NCI-H2029 (cell line): Measurements from ENCODE around the gene EGFR.

ENCODE experiments used
- DNase-seq: peaks from one replicate; lab custom pipeline; 2025; lab: John Stamatoyannopoulos, UW

The EGFR gene

GRCh38 chr7:55013851-55014250 is 5.0 kb upstream of the EGFR start:
- DNase-seq: no peak

GRCh38 chr7:55016061-55016745 is 2.6 kb upstream of the EGFR start:
- no peak for DNase-seq

GRCh38 chr7:55016746-55017090 is 2.1 kb upstream of the EGFR start:
- no peak for DNase-seq

GRCh38 chr7:55017841-55018240 is 976 bp upstream of the EGFR start:
- no peak for DNase-seq

- DNase-seq: peak; percentile 42
Observed at GRCh38 chr7:55019191-55019690, 424 bp downstream of the EGFR start.

- DNase-seq: no peak
Observed at GRCh38 chr7:55019691-55020465, 1.1 kb downstream of the EGFR start.

GRCh38 chr7:55020466-55020871 is 1.7 kb downstream of the EGFR start:
- DNase-seq: peak; percentile 49

GRCh38 chr7:55021053-55021452 is 2.2 kb downstream of the EGFR start:
- no peak for DNase-seq

- DNase-seq: no peak
Observed at GRCh38 chr7:55022002-55022985, 3.5 kb downstream of the EGFR start.

- DNase-seq: no peak
Observed at GRCh38 chr7:55023841-55024505, 5.2 kb downstream of the EGFR start.

- DNase-seq: no peak
Observed at GRCh38 chr7:55024776-55025175, 6.0 kb downstream of the EGFR start.

- no peak for DNase-seq
Observed at GRCh38 chr7:55026086-55026790, 7.4 kb downstream of the EGFR start.

GRCh38 chr7:55026867-55027490 is 8.2 kb downstream of the EGFR start:
- no peak for DNase-seq

GRCh38 chr7:55028011-55028410 is 9.2 kb downstream of the EGFR start:
- no peak for DNase-seq

GRCh38 chr7:55030314-55030713 is 11.5 kb downstream of the EGFR start:
- DNase-seq: no peak

- DNase-seq: no peak
Observed at GRCh38 chr7:55031075-55031474, 12.3 kb downstream of the EGFR start.

GRCh38 chr7:55032069-55032699 is 13.4 kb downstream of the EGFR start:
- DNase-seq: no peak

GRCh38 chr7:55033236-55033846 is 14.5 kb downstream of the EGFR start:
- DNase-seq: no peak

- DNase-seq: no peak
Observed at GRCh38 chr7:55034776-55035175, 16.0 kb downstream of the EGFR start.

GRCh38 chr7:55035410-55035809 is 16.6 kb downstream of the EGFR start:
- DNase-seq: peak; percentile 34
